ENCODE data around the gene ZNF132. TPM values are rescaled to one million over a fixed set of nuclear protein-coding genes. Genes with fewer than 3 reads are reported as not detected.
A peak's percentile ranks its signal among the peaks of the same experiment; 100 is the strongest.

Gene ZNF132
- total and polyA plus RNA-seq, 9 of the 15 experiments (the other 6 are each of a cell fraction or from before 2014, with no cell fraction given), result 0.03 to 0.42 (median 0.10) TPM; not detected in 5

DNA sequence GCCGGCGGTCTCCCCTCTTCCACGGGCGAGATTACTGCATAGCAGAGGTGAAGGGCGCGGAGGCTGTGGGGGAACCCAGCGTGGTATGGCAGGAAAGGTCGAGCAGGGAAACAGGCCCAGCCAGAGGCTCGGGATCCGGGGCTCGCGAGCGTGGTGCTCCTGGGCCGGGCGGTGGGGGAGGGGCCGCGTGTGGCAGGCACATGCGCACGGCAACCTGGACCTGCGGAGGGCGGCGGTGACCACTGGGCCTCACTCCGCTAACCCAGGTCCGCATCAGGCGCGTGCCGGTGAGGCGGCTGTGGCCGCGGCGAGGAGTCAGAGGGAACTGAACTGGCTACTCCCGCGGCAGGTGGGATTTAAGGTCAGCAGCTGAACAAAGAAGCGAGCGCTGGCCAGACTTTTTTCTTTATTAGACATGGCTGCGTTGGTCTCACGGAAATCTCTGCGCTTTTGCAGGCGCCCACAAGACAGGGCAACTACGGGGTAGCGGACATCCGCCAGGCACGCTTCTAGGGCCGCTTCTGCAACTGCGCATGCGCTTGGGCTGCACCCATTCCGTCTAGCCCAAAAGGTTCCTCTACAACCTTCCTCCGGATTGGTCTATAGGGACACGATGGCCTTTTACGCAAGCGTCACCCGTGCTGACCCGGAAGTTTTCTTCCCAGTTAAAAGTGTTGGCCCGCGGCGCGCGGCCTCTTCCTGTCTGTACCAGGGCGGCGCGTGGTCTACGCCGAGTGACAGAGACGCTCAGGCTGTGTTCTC lies 53.2 kb downstream of the ZNF132 start, which contains the start of gene RPS5 (continued):
- TF ChIP-seq MTF1 (CRISPR knock-in tag; IDR thresholded peaks at IDR 0.05; ENCODE audit: borderline replicate concordance), result no peak
- no peak for TF ChIP-seq SRSF7 (optimal IDR thresholded peaks at IDR 0.05; ENCODE audit: low read depth, low read length)
- no peak for TF ChIP-seq RBM39 (optimal IDR thresholded peaks at IDR 0.05; ENCODE audit: low read depth, low read length)
- TF ChIP-seq PTRF (tag; IDR thresholded peaks at IDR 0.05), result no peak
- no peak for TF ChIP-seq HNRNPUL1 (IDR thresholded peaks at IDR 0.05; ENCODE audit: low read length)
- no peak for TF ChIP-seq ZNF316 (IDR thresholded peaks at IDR 0.05)
- TF ChIP-seq TARDBP (IDR thresholded peaks at IDR 0.05), result peak; percentile 31; the same call in 1 of the 2 replicates
- TF ChIP-seq ZBTB11 (CRISPR knock-in tag; IDR thresholded peaks at IDR 0.05), result peak in 1 of 3 experiments; percentile 87; a peak in 2 of 6 replicates
- TF ChIP-seq TBL1XR1 (IDR thresholded peaks at IDR 0.05; ENCODE audit: low read length in 2 of 2), result peak in 1 of 2 experiments; percentile 45; a peak in 3 of 4 replicates
- no peak for TF ChIP-seq STAT5B (CRISPR knock-in tag; IDR thresholded peaks at IDR 0.05)
- TF ChIP-seq FOSL1 (tag; conservative IDR thresholded peaks at IDR 0.05), result no peak; the same call in 1 of the 2 replicates
- TF ChIP-seq, protein P1, sequence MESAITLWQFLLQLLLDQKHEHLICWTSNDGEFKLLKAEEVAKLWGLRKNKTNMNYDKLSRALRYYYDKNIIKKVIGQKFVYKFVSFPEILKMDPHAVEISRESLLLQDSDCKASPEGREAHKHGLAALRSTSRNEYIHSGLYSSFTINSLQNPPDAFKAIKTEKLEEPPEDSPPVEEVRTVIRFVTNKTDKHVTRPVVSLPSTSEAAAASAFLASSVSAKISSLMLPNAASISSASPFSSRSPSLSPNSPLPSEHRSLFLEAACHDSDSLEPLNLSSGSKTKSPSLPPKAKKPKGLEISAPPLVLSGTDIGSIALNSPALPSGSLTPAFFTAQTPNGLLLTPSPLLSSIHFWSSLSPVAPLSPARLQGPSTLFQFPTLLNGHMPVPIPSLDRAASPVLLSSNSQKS (CRISPR knock-in tag; IDR thresholded peaks at IDR 0.05), result no peak
- TF ChIP-seq ZNF133 (CRISPR knock-in tag; IDR thresholded peaks at IDR 0.05), result no peak
- TF ChIP-seq SAFB (IDR thresholded peaks at IDR 0.05; ENCODE audit: borderline replicate concordance, low read depth, low read length), result 0 out of 2 replicates have a peak, but pooled peaks have one; percentile 13
- TF ChIP-seq, protein P2, sequence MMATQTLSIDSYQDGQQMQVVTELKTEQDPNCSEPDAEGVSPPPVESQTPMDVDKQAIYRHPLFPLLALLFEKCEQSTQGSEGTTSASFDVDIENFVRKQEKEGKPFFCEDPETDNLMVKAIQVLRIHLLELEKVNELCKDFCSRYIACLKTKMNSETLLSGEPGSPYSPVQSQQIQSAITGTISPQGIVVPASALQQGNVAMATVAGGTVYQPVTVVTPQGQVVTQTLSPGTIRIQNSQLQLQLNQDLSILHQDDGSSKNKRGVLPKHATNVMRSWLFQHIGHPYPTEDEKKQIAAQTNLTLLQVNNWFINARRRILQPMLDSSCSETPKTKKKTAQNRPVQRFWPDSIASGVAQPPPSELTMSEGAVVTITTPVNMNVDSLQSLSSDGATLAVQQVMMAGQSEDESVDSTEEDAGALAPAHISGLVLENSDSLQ (IDR thresholded peaks at IDR 0.05), result 0 out of 2 replicates have a peak, but pooled peaks have one; percentile 33
- no peak for TF ChIP-seq NFXL1 (CRISPR knock-in tag; IDR thresholded peaks at IDR 0.05)
- no peak for TF ChIP-seq ATF3 (IDR thresholded peaks at IDR 0.05)
- TF ChIP-seq ATF3 (CRISPR knock-in tag; conservative IDR thresholded peaks at IDR 0.05), result 0 out of 2 replicates have a peak, but pooled peaks have one; percentile 13
- TF ChIP-seq, protein P3, sequence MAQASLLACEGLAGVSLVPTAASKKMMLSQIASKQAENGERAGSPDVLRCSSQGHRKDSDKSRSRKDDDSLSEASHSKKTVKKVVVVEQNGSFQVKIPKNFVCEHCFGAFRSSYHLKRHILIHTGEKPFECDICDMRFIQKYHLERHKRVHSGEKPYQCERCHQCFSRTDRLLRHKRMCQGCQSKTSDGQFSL (CRISPR knock-in tag; IDR thresholded peaks at IDR 0.05), result no peak
- TF ChIP-seq, protein P3 (tag; IDR thresholded peaks at IDR 0.05), result no peak
- TF ChIP-seq HNRNPL (IDR thresholded peaks at IDR 0.05; ENCODE audit: low read depth, low read length), result peak; percentile 71; the same call in 1 of the 2 replicates

Data from K562 (cell line).